ENCODE results near the gene TMEM219. TPM values are rescaled to one million over a fixed set of nuclear protein-coding genes. Genes with fewer than 3 reads are reported as not detected.
"Not testable (repeated sequence)": the region's sequence is repeated elsewhere in the genome, so short reads cannot be mapped to it uniquely, and the experiment has no call there.

TMEM219 gene
- polyA plus RNA-seq (ENCODE audit: insufficient read length): 93.1 TPM
- long read RNA-seq, donor 1, transcript TMEM219-201 (6 exons, 999 nt): minor isoform, 19 of 95 reads
- long read RNA-seq, donor 1, transcript TMEM219-204 (5 exons, 1,292 nt): major isoform, 30 of 95 reads
- long read RNA-seq, donor 1, partial matches to known transcripts: 24 of 95 reads
- long read RNA-seq, donor 1, other reads (novel, unspliced or antisense): 19 of 95 reads
- long read RNA-seq, donor 2, transcript TMEM219-204 (5 exons, 1,292 nt): minor isoform, 16 of 70 reads
- long read RNA-seq, donor 2, transcript TMEM219-201 (6 exons, 999 nt): major isoform, 21 of 70 reads
- long read RNA-seq, donor 2, partial matches to known transcripts: 10 of 70 reads
- long read RNA-seq, donor 2, other reads (novel, unspliced or antisense): 21 of 70 reads
- long read RNA-seq, donor 3, transcript TMEM219-201 (6 exons, 999 nt): major isoform, 28 of 80 reads
- long read RNA-seq, donor 3, transcript TMEM219-204 (5 exons, 1,292 nt): minor isoform, 22 of 80 reads
- long read RNA-seq, donor 3, partial matches to known transcripts: 10 of 80 reads
- long read RNA-seq, donor 3, other reads (novel, unspliced or antisense): 20 of 80 reads
- long read RNA-seq, donor 4, partial matches to known transcripts: 7 of 12 reads
- long read RNA-seq, donor 4, other reads (novel, unspliced or antisense): 0 of 12 reads
- long read RNA-seq, donor 5, transcript TMEM219-201 (6 exons, 999 nt): minor isoform, 33 of 137 reads
- long read RNA-seq, donor 5, transcript TMEM219-204 (5 exons, 1,292 nt): major isoform, 52 of 137 reads
- long read RNA-seq, donor 5, partial matches to known transcripts: 16 of 137 reads
- long read RNA-seq, donor 5, other reads (novel, unspliced or antisense): 33 of 137 reads
- long read RNA-seq, donor 6, transcript TMEM219-201 (6 exons, 999 nt): major isoform, 34 of 103 reads
- long read RNA-seq, donor 6, transcript TMEM219-204 (5 exons, 1,292 nt): minor isoform, 16 of 103 reads
- long read RNA-seq, donor 6, partial matches to known transcripts: 17 of 103 reads
- long read RNA-seq, donor 6, other reads (novel, unspliced or antisense): 34 of 103 reads
- long read RNA-seq, donor 7, transcript TMEM219-201 (6 exons, 999 nt): major isoform, 34 of 121 reads
- long read RNA-seq, donor 7, transcript TMEM219-204 (5 exons, 1,292 nt): major isoform, 34 of 121 reads
- long read RNA-seq, donor 7, partial matches to known transcripts: 16 of 121 reads
- long read RNA-seq, donor 7, other reads (novel, unspliced or antisense): 34 of 121 reads
- long read RNA-seq, donor 8, transcript TMEM219-204 (5 exons, 1,292 nt): minor isoform, 13 of 51 reads
- long read RNA-seq, donor 8, transcript TMEM219-201 (6 exons, 999 nt): major isoform, 15 of 51 reads
- long read RNA-seq, donor 8, partial matches to known transcripts: 12 of 51 reads
- long read RNA-seq, donor 8, other reads (novel, unspliced or antisense): 10 of 51 reads

GRCh38 chr16:29961479-29962343 lies at the start of gene TMEM219:
Gene TMEM219 (plus strand): TSS chr16:29962079. CDS start chr16:29963144, 1,065 bp downstream.
- peak; percentile 91 for DNase-seq

GRCh38 chr16:29912087-29912486 lies 49.8 kb upstream of the TMEM219 start:
- no peak for DNase-seq

- DNase-seq: no peak
Observed at GRCh38 chr16:29913514-29913913, 48.4 kb upstream of the TMEM219 start.

- no peak for DNase-seq
Observed at GRCh38 chr16:29915590-29916247, 46.2 kb upstream of the TMEM219 start.

- DNase-seq: no peak
Observed at GRCh38 chr16:29916979-29917378, 44.9 kb upstream of the TMEM219 start.

- no peak for DNase-seq
Observed at GRCh38 chr16:29920288-29921033, 41.4 kb upstream of the TMEM219 start.

- no peak for DNase-seq
Observed at GRCh38 chr16:29921034-29921385, 40.9 kb upstream of the TMEM219 start.

- no peak for DNase-seq
Observed at GRCh38 chr16:29922326-29922725, 39.6 kb upstream of the TMEM219 start.

GRCh38 chr16:29922986-29923501 lies 38.8 kb upstream of the TMEM219 start:
- no peak for DNase-seq

GRCh38 chr16:29925105-29925756 lies 36.6 kb upstream of the TMEM219 start:
- DNase-seq: no peak

GRCh38 chr16:29925781-29926710 lies 35.8 kb upstream of the TMEM219 start, which contains the start of gene KCTD13:
Gene KCTD13 (minus strand): TSS chr16:29926226. CDS start chr16:29926033, 193 bp downstream.
- DNase-seq: peak; percentile 91

GRCh38 chr16:29926711-29927052 lies 35.2 kb upstream of the TMEM219 start:
- no peak for DNase-seq

GRCh38 chr16:29927070-29927905 lies 34.6 kb upstream of the TMEM219 start:
- DNase-seq: no peak

GRCh38 chr16:29931750-29932149 lies 30.1 kb upstream of the TMEM219 start:
- DNase-seq: not testable (repeated sequence)

GRCh38 chr16:29940656-29941055 lies 21.2 kb upstream of the TMEM219 start:
- DNase-seq: no peak

Measured in left kidney (tissue), 8 donors.